Measurements from ENCODE around the gene TRPC3.

- TF ChIP-seq CBX3 (IDR thresholded peaks at IDR 0.05; ENCODE audit: low read depth) (no peak), ZFX (IDR thresholded peaks at IDR 0.05) (no peak), SIN3A (IDR thresholded peaks at IDR 0.05; ENCODE audit: low read depth) (no peak), REST (IDR thresholded peaks at IDR 0.05; ENCODE audit: low read depth) (no peak), EZH2 (IDR thresholded peaks at IDR 0.05) (no peak), CTCF (IDR thresholded peaks at IDR 0.05 in 2 of 3, conservative IDR thresholded peaks at IDR 0.05 in 1 of 3; ENCODE audit: borderline replicate concordance in 1 of 3, insufficient read depth in 1 of 3, low read depth in 2 of 3, low read length in 2 of 3) (no peak), RAD21 (IDR thresholded peaks at IDR 0.05; ENCODE audit: low read depth) (no peak), MAX (IDR thresholded peaks at IDR 0.05) (no peak), CEBPB (IDR thresholded peaks at IDR 0.05; ENCODE audit: low read depth) (no peak), ZNF274 (IDR thresholded peaks at IDR 0.05; ENCODE audit: low read depth, low read length) (no peak), FOSL1 (IDR thresholded peaks at IDR 0.05; ENCODE audit: low read depth) (no peak), YY1 (IDR thresholded peaks at IDR 0.05; ENCODE audit: extremely low read depth, insufficient replicate concordance, low read depth, low read length) (no peak), POLR2AphosphoS5 (IDR thresholded peaks at IDR 0.05; ENCODE audit: low read depth, low read length) (no peak)
These were observed 44.1 kb upstream of the TRPC3 start for GRCh38 chr4:121995790-121996537.

Data from HCT116 (cell line).